C4-2B (cell line): ENCODE data around the gene ROR2.

Source experiments
- ZFX ChIP-seq: fragments of 450-650 bp; IDR thresholded peaks from 2 replicates; pipeline ENCODE4 v1.6.1; 2017
- TF ChIP-seq, protein P1 (sequence below): fragments of 450-650 bp; conservative IDR thresholded peaks from 2 replicates; pipeline ENCODE4 v1.5.1; 2017; ENCODE audit warnings: mild to moderate bottlenecking

DNA sequence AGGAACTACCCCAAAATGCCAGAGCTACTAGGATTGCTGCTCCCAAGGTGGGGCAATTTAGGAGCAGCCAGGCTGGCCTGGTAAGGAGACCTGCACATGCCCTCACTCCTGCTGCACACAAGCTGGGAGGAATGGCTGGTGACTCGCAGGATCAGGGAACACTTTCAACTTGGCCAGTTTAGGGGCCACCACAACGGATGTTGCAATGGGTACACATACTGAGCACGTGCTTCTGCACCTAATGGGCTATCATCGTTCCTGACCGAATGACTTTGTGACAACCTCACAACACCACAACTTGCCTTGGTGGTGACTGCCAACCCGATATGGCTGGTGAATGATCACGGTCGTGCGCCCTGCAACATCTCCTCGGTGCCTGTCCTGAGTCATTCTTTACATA, 172.0 kb downstream of the ROR2 start:
- TF ChIP-seq, protein P1, sequence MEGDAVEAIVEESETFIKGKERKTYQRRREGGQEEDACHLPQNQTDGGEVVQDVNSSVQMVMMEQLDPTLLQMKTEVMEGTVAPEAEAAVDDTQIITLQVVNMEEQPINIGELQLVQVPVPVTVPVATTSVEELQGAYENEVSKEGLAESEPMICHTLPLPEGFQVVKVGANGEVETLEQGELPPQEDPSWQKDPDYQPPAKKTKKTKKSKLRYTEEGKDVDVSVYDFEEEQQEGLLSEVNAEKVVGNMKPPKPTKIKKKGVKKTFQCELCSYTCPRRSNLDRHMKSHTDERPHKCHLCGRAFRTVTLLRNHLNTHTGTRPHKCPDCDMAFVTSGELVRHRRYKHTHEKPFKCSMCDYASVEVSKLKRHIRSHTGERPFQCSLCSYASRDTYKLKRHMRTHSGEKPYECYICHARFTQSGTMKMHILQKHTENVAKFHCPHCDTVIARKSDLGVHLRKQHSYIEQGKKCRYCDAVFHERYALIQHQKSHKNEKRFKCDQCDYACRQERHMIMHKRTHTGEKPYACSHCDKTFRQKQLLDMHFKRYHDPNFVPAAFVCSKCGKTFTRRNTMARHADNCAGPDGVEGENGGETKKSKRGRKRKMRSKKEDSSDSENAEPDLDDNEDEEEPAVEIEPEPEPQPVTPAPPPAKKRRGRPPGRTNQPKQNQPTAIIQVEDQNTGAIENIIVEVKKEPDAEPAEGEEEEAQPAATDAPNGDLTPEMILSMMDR: no peak
- TF ChIP-seq ZFX: no peak
